ENCODE results near the gene MMD2.

Gene MMD2

GRCh38 chr7:4928445-4928844, 30.5 kb downstream of the MMD2 start:
- no peak for TF ChIP-seq CTCF (IDR thresholded peaks at IDR 0.05; ENCODE audit: insufficient read depth, low read depth, low read length, missing control alignments)
- H3K4me3 ChIP-seq (ENCODE audit: low read depth, low read length), result no peak overlapping the region

GRCh38 chr7:4919969-4920766, 38.8 kb downstream of the MMD2 start:
- no peak for TF ChIP-seq CTCF (IDR thresholded peaks at IDR 0.05; ENCODE audit: insufficient read depth, low read depth, low read length, missing control alignments)
- H3K4me3 ChIP-seq (ENCODE audit: low read depth, low read length), result no peak overlapping the region
- no peak for DNase-seq (ENCODE audit: low read depth)

More at GRCh38 chr7:4928445-4928844, 30.5 kb downstream of the MMD2 start:
- no peak for DNase-seq (ENCODE audit: low read depth)

GRCh38 chr7:4916113-4916512, 42.9 kb downstream of the MMD2 start:
- no peak overlapping the region for H3K4me3 ChIP-seq (ENCODE audit: low read depth, low read length)
- no peak for DNase-seq (ENCODE audit: low read depth)
- TF ChIP-seq CTCF (IDR thresholded peaks at IDR 0.05; ENCODE audit: insufficient read depth, low read depth, low read length, missing control alignments), result no peak

- no peak overlapping the region for H3K4me3 ChIP-seq (ENCODE audit: low read depth, low read length)
- no peak for TF ChIP-seq CTCF (IDR thresholded peaks at IDR 0.05; ENCODE audit: insufficient read depth, low read depth, low read length, missing control alignments)
- no peak for DNase-seq (ENCODE audit: low read depth)
Measured at GRCh38 chr7:4911111-4911828, 47.7 kb downstream of the MMD2 start.

- DNase-seq (ENCODE audit: low read depth), result no peak
- no peak overlapping the region for H3K4me3 ChIP-seq (ENCODE audit: low read depth, low read length)
- TF ChIP-seq CTCF (IDR thresholded peaks at IDR 0.05; ENCODE audit: insufficient read depth, low read depth, low read length, missing control alignments), result no peak
Measured at GRCh38 chr7:4906682-4907081, 52.3 kb downstream of the MMD2 start.

- no peak for TF ChIP-seq CTCF (IDR thresholded peaks at IDR 0.05; ENCODE audit: insufficient read depth, low read depth, low read length, missing control alignments)
- DNase-seq (ENCODE audit: low read depth), result no peak
- no peak overlapping the region for H3K4me3 ChIP-seq (ENCODE audit: low read depth, low read length)
Measured at GRCh38 chr7:4905171-4905570, 53.8 kb downstream of the MMD2 start.

Measured in GM12865 (cell line).